Measurements from ENCODE around the gene ABTB2. TPM values are rescaled to one million over a fixed set of nuclear protein-coding genes. Genes with fewer than 3 reads are reported as not detected.

Gene ABTB2
- total and polyA plus RNA-seq, 9 of the 15 experiments (the other 6 are each of a cell fraction or from before 2014, with no cell fraction given): 0.03 to 0.18 (median 0.12) TPM; not detected in 2

- no peak for ATAC-seq
- ChIA-PET CTCF (ENCODE audit: low intra/inter-chr PET ratio) (no interaction called here), POLR2A (interaction anchor here (0.7 kb wide), 1 partner anchor 20 kb away, joined by 3 read pairs; no protein-coding TSS in a partner anchor)
- H3K9me3 ChIP-seq (replicated peaks; ENCODE audit: control insufficient read depth, insufficient read depth, low read depth, low read length): no peaks in the 10 kb centered on the region
- DNase-seq (ENCODE audit: extremely low read depth in 1 of 4, low spot score in 3 of 4): no peak
- TF ChIP-seq IRF9 (tag; IDR thresholded peaks at IDR 0.05): no peak
- TF ChIP-seq ZNF699 (CRISPR knock-in tag; IDR thresholded peaks at IDR 0.05; ENCODE audit: insufficient replicate concordance): no peak
- no peak for TF ChIP-seq CTCFL (IDR thresholded peaks at IDR 0.05; ENCODE audit: borderline replicate concordance, insufficient read depth, low read depth, low read length, poor library complexity, severe bottlenecking)
- no peak for TF ChIP-seq CLOCK (CRISPR knock-in tag; IDR thresholded peaks at IDR 0.05; ENCODE audit: borderline replicate concordance)
- TF ChIP-seq ZBTB1 (CRISPR knock-in tag; IDR thresholded peaks at IDR 0.05; ENCODE audit: borderline replicate concordance, low read depth): no peak
- no peak for TF ChIP-seq NFIX (CRISPR knock-in tag; IDR thresholded peaks at IDR 0.05; ENCODE audit: low read depth)
- no peak for TF ChIP-seq HMG20B (CRISPR knock-in tag; IDR thresholded peaks at IDR 0.05)
- no peak for TF ChIP-seq PHTF2 (CRISPR knock-in tag; IDR thresholded peaks at IDR 0.05)
- no peak for TF ChIP-seq FOXA1 (IDR thresholded peaks at IDR 0.05; ENCODE audit: borderline replicate concordance)
- H4K20me1 ChIP-seq (replicated peaks; ENCODE audit: control insufficient read depth, insufficient read depth, low read length): no peaks in the 10 kb centered on the region; the same call in 1 of the 2 replicates
- FAIRE-seq: no peak
- TSS peak; percentile 45 for BruUV-seq (replicated peaks)
- H2AFZ ChIP-seq (ENCODE audit: low read depth, low read length): no peak overlapping the region
- no peak overlapping the region for H3K4me2 ChIP-seq (ENCODE audit: insufficient read depth, low read length)
- WGBS (ENCODE audit: insufficient coverage, low coverage, missing lambda C conversion rate): 91% methylated on average over 12 of the region's 12 CpGs
- no peaks in the 10 kb centered on the region for H3K27me3 ChIP-seq (ENCODE audit: control insufficient read depth in 2 of 2, insufficient read depth in 2 of 2, low read length in 2 of 2)
- intact Hi-C loops (cut with micrococcal nuclease): no loop called here
- H3K27ac ChIP-seq (ENCODE audit: extremely low read depth, low read depth, low read length): no peak overlapping the region
- H3K9me1 ChIP-seq (ENCODE audit: control insufficient read depth, insufficient read depth, low read length): no peaks in the 10 kb centered on the region
- peaks cover 99% of the 10 kb centered on the region for H3K36me3 ChIP-seq (ENCODE audit: control insufficient read depth, insufficient read depth, low read length)
- no peaks in the 10 kb centered on the region for H3K79me2 ChIP-seq (ENCODE audit: control insufficient read depth, insufficient read depth, low read length)
- in situ Hi-C loops (cut with MboI): no loop called here
- peaks cover 0 to 4% of the 10 kb centered on the region in 2 experiments; a peak in 1 of 5 replicates for H3K4me1 ChIP-seq (replicated peaks in 1 of 2; ENCODE audit: control insufficient read depth in 2 of 2, insufficient read depth in 2 of 2, low read length in 2 of 2)
- H3K4me3 ChIP-seq: no peak overlapping the region
- H3K9ac ChIP-seq (ENCODE audit: insufficient read depth in 1 of 2, low read depth in 2 of 2, low read length in 2 of 2): no peak overlapping the region; a peak in 1 of 4 replicates
Observed at GRCh38 chr11:34146411-34146810, 211.4 kb downstream of the ABTB2 start.

Data from K562 (cell line).